HG02571 (cell line): Measurements from ENCODE around the gene RAB29.
"Not testable (repeated sequence)": the region's sequence is repeated elsewhere in the genome, so short reads cannot be mapped to it uniquely, and the experiment has no call there.

Experiments
- ATAC-seq: cut with Tn5 transposase; IDR thresholded peaks from one replicate; pipeline ENCODE4 v1.9.1; 2021; ENCODE audit warnings: mild to moderate bottlenecking, moderate library complexity; ENCODE audit not compliant: unreplicated experiment

The RAB29 gene

DNA sequence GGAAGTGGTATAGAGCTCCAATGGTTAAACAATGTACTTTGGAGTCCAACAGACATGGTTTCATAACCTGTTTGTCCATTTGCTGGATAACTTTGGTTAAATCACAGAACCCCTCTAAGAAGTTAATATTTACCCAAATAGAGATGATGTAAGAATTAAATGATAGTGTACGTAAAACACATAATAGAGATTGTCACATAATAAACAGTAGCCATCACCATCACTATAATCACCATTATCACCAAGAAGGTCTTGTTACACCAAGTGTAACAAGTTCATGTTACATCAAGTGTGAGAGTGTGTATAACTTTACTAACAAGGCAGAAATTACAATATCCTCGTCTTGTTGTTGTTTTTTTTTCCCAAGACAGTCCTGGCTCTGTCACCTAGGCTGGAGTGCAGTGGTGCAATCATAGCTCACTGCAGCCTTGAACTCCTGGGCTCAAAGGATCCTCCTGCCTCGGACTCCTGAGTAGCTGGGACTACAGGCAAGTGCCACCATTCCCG is 48.6 kb downstream of the RAB29 start:
- ATAC-seq, result no peak

DNA sequence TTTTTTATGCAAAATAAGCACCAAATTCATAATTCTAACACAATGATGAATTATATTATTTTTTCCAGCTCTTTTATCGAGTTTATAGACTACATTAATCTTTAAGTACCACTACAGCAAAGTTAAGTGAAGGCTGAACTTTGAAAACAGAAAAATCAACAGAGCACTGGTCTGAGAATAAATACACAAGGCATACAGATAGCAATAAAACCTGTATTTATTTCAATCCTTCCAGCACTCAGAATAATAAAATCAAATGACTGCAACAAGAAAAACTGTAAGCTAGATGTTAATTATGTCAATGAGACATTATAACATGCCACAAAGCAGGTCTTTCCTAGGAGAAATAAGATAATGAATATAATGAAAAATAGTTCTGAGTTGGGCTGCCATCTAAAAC is 49.8 kb downstream of the RAB29 start:
- no peak for ATAC-seq

DNA sequence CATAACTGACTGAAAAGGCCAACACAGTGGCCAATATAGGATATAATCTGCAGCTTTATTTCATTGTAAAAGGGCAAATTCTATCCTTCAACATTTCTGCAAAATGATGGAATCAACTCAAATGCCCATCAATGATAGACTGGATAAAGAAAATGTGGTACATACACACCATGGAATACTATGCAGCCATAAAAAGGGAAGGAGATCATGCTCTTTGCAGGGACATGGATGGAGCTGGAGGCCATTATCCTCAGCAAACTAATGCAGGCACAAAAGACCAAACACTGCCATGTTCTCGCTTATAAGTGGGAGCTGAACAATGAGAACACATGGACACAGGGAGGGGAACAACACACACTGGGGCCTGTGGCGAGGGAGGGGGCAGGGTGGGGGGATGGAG is 54.5 kb downstream of the RAB29 start:
- ATAC-seq, result not testable (repeated sequence)

DNA sequence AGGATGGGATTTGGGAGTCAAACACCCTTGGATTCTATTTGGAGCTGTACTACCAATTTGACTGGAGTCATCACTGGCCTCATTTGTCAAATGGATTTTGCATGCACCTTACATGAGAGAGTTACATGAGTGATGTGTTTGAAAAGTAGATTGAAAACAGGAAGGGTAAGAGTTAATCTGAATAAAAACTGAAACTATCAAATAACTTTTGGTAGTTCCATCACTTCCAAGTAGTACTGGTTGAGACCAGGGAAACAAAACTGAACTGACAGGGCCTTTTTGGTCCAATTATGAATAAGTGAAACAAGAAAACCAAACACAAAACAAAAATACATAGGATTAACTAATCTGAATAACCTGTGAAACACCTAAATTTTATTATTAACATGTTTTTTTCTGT is 55.5 kb downstream of the RAB29 start:
- ATAC-seq, result no peak

DNA sequence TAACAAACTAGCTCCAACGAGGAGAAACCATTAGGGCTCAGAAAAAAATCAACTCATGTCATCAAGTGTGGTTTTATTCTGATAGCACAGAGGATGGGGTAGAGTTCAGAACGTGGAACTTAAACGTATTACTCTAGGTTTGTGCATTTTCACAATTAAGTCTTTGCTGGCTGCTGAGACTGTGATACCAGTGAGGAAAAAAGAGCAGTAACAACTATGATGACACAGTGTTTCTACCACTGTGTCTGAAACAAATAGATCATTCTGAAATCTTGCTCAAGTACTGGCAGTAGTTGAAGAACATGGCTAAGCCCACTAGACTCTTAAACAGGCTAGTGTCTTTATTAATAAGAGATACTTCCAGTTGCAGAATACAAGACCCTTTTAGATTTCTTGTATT is 56.3 kb downstream of the RAB29 start:
- no peak for ATAC-seq
